ENCODE measurements around the gene RUSC1.
"Not testable (repeated sequence)": the region's sequence is repeated elsewhere in the genome, so short reads cannot be mapped to it uniquely, and the experiment has no call there.

The RUSC1 gene, protein sequence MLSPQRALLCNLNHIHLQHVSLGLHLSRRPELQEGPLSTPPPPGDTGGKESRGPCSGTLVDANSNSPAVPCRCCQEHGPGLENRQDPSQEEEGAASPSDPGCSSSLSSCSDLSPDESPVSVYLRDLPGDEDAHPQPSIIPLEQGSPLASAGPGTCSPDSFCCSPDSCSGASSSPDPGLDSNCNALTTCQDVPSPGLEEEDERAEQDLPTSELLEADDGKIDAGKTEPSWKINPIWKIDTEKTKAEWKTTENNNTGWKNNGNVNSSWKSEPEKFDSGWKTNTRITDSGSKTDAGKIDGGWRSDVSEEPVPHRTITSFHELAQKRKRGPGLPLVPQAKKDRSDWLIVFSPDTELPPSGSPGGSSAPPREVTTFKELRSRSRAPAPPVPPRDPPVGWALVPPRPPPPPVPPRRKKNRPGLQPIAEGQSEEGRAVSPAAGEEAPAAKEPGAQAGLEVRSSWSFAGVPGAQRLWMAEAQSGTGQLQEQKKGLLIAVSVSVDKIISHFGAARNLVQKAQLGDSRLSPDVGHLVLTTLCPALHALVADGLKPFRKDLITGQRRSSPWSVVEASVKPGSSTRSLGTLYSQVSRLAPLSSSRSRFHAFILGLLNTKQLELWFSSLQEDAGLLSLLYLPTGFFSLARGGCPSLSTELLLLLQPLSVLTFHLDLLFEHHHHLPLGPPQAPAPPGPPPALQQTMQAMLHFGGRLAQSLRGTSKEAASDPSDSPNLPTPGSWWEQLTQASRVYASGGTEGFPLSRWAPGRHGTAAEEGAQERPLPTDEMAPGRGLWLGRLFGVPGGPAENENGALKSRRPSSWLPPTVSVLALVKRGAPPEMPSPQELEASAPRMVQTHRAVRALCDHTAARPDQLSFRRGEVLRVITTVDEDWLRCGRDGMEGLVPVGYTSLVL

DNA sequence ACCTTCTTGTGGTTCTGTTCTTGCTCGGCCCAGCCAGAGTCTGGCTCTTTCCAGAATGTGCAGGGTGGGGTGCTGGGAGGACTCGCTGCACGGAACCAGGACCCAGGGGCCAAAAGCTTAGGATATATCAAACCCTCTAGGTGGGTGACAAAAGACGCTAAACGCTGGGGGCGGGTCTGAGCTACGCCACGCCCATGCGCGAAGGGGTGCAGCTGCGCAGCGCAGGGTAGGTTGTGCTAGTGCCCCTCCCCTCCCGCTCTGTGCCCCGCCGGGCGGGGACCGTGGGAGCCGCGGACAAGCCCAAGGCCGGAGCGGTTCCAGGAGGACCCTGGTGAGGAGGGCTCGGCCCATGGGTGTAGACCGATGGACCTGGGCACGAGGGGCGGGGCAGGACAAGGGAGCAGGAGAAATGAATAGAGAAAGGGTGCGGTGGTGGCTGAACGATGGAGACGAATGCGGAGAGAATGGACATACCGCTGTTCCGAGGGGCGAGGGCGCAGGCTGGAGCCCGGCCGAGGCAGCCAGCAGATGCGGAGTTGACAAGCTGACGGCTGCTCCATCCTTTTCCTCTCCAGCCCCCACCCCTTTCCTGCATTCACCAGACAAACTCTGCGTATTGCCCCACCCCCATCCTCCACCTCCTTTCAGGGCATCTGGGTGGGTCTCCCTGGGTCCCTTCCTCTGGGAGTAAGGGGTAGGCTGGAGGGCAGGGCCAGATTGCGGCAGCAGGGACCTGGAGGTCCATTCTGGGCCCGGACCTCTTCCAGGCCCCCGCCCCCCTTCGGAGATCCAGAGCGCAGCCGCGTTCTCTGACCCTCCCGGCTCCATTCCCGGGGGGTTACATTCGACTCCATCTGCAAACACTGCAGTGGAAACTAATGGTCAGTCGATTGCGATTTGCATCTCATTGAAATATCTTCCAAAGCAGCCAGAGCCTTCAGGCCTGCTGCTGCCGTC, at the start of gene RUSC1:
Gene RUSC1 (plus strand): TSS at position 234 of the 957 bp plus-strand sequence. CDS start 880 bp downstream, outside the sequence.
- DNase-seq = peak; percentile 71

DNA sequence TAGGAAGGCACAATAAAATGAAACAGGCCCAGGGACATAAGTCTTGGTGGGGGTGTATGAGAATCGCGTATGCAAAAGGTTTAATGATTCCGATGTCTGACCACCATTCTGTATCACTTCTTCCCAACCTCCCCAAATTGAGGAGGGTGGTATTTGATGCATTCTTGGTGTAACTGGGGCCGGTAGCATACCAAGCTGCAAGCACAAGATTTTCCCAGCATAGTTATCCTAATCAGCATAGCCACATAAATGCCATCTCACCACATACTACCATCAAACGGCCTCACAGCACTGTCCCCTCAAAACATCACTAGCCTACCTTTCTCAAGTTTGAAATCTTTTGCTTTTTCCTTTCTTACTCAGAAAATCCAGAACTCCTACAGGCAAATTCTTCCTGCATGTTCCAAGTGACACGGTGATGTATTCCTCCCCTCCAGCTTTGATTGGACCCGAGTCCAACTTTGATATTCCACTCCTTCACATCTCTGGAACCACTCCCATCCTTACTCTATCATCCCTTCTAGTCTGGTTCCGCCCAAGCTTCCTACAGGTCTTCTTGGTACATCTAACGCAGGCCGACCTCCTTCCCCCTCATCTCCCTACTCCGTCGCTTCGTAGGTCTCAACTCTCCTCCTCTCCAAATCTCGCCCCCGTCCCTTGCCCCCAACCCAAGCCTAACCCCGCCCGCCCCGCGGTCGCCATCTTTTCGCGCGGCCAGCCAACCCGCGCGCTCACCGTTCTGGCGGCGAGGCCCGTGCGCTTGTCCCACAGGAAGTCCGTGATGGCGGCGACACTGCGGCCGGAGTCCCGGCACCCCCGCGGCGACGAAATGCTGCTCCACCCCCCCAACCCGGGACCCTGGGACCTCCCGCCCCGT, 48.0 kb upstream of the RUSC1 start:
- DNase-seq = no peak

DNA sequence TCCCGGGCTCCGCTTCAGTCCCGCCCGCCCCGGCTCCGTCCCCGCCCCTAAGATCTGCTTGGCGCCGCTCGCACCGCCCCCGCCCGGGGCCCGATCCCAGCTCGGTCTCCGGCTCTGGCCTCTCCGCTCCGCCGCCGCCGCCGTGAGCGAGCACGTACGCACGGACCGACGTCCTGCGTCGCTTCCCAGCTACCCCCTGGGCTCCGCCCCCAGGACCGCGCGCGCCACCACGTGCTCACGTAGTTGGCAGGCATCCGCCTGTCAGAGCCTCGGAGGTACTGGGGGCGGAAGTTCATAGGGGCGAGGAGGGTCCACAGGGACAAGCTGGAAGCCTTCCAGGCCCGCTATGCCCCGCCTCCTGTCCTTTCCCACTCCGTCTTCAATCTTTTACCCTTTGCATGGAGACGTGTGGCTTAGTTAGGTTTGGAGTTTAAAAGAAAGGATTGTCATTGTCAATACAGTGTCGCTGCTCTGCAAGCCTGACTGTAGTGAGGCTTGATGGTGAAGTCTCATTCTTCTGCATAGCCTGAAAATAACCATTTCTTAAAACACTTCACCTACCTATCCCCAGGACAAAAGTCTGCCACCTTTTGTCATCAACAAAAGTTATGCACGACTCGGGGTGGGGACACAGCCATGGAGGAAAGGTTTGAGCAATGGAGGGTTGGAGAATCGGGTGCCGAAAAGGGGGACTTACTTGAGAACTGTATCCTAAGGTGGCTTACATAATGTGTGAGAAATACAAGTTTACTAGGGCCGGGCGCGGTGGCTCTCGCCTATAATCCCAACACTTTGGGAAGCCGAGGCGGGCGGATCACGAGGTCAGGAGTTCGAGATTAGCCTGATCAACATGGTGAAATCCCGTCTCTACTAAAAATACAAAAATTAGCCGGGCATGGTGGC, 47.1 kb upstream of the RUSC1 start, which contains the start of gene CLK2:
Gene CLK2 (minus strand): TSS at position 162 of the 903 bp plus-strand sequence. CDS start 2,527 bp downstream, outside the sequence.
- peak; percentile 93 for DNase-seq

DNA sequence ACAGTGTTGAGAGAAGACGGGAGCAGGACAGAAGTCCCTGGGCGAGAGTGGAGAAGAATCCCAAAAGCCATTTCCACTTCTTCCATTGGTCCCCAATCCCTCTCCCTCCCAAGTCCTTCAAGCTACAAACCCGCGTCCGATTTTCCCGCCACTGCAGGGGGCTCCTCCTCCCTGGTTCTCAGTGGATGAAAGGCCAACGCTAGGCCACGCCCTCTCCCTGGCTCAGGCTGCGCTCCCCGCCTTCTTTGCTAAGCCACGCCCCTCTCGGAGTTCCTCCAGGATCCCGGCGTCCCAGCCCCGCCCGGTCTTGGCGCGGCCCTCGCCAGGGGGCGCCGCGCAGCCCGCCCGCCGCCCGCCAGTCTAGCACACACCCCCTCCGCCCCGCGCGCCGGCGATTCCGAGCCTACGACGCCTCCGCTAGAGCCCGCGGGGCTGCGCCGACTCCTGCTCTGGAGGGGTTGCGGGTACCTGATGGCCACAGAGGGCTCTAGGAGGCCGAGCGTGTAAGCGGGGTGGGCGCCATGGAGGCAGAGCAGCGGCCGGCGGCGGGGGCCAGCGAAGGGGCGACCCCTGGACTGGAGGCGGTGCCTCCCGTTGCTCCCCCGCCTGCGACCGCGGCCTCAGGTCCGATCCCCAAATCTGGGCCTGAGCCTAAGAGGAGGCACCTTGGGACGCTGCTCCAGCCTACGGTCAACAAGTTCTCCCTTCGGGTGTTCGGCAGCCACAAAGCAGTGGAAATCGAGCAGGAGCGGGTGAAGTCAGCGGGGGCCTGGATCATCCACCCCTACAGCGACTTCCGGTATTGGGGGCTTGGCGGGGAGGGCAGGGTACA, 43.4 kb upstream of the RUSC1 start, which contains the start of gene HCN3:
Gene HCN3 (plus strand): TSS at position 394 of the 832 bp plus-strand sequence. CDS start 128 bp downstream, at position 522.
- peak; percentile 96 for DNase-seq

DNA sequence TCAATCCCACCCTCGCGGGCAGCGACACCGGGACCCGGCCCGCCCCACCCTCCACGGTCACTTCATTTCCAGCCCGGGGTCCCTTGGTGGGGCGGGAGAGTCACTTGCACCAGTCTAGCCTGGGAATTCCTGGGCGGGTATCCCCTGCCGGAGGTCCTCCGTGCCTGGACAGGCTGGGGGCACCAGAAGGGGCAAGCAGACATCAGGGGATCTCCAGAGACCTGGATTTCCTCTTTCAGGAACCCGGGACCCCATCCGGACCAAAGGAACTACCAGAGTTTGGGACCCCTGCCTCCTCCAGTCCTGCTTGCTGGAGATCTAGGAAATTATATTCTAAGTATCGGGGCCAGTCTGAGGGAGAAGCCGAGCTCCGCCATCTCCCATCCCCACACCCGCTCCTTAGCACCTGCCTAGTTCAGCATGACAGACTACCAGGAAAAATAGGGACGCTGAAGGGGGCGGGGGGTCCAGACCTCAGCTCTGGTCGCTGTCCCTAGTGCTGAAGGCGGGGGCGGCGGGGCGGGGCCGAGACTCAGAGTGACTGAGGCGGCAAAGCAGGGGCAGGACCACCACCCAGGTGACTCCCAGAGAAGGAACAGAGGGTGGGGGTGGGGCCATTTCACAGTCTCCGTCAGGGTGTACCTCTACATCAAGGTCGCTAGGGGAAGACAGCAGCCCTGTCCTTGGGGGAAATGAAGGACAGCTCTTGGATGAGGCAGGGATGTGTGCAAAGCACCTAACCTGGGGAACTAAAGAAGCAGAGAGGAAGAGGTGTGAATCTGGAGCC, 42.6 kb upstream of the RUSC1 start:
- DNase-seq = peak; percentile 81

DNA sequence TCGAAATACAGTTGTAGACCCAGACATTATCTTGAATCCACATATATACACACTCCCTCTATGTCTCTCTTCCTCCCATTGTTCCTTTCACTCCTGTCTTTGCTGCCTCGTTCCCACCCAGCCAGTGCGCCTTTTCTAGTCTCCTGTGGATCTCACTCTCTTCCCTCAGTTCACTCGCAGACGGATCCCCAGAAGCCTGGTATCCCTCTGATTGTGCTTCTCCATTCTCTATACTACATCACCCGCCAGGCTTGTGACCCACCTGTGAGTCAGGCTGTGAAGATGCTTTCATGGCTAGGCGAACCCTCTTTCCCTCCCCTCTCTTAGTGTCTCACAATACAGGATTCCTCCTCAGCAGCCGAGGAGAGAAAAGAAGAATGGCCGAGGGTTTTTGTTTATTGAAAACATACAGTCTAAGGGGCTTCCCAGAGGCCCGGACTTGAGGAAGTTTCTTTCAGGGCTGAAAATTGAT, 42.0 kb upstream of the RUSC1 start:
- DNase-seq = no peak

DNA sequence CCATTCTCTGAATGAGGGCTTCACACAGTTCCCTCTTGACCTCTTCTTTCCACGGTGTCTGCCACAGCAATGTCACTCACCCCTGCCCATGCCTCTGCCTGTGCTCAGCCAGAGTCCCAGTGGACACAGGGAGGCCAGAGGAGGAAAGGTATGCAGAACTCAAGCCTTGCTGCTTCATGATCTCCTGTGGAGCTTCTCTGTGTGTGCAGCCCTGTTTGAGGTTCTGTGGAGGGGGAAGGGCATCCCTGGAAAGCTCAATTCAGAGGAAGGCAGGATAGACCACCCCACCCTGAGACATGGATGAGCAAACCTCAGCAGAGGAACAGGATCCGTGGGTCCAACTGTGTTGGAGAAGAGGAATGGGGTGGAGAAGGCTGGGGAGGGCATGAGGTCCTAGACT, 41.4 kb upstream of the RUSC1 start:
- no peak for DNase-seq

DNA sequence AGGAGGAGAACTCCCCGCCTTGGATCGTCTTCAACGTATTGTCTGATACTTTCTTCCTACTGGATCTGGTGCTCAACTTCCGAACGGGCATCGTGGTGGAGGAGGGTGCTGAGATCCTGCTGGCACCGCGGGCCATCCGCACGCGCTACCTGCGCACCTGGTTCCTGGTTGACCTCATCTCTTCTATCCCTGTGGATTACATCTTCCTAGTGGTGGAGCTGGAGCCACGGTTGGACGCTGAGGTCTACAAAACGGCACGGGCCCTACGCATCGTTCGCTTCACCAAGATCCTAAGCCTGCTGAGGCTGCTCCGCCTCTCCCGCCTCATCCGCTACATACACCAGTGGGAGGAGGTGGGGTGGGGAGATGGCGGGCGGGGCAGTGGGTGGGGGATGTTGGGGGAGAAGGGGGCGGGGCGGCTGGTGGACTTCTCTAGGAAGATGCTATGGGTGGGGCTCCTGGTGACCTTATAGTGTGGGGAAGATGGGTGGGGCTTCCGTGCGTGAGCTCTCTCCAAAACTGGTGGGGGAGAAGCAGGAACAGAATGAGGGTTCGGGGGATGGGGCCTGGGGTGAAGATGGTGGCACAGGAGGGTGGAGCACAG, 38.1 kb upstream of the RUSC1 start:
- DNase-seq = no peak

DNA sequence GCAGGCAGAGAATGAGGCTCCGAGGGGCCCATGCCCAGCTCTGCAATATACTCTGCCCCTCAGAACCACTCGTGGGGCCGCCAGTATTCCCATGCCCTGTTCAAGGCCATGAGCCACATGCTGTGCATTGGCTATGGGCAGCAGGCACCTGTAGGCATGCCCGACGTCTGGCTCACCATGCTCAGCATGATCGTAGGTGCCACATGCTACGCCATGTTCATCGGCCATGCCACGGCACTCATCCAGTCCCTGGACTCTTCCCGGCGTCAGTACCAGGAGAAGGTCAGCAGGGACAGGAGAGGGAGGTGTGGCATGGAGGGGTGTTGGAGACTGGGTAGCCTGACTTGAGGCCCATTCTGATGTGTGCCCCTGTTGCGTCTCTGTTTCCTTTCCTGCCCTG, 36.2 kb upstream of the RUSC1 start:
- no peak for DNase-seq

DNA sequence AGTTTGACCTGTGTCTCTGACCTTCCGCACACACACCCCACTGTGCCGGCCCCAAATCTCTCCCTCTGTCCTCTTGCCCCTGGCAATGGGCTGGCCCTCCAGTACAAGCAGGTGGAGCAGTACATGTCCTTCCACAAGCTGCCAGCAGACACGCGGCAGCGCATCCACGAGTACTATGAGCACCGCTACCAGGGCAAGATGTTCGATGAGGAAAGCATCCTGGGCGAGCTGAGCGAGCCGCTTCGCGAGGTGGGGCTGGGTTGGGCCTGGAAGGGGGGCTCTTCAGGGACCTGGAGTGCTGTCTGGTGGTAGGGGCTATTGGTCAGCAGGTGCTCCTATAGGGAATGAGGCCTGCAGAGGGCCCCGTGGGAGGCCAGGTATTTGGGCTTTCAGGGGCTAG, 35.6 kb upstream of the RUSC1 start:
- DNase-seq = no peak

DNA sequence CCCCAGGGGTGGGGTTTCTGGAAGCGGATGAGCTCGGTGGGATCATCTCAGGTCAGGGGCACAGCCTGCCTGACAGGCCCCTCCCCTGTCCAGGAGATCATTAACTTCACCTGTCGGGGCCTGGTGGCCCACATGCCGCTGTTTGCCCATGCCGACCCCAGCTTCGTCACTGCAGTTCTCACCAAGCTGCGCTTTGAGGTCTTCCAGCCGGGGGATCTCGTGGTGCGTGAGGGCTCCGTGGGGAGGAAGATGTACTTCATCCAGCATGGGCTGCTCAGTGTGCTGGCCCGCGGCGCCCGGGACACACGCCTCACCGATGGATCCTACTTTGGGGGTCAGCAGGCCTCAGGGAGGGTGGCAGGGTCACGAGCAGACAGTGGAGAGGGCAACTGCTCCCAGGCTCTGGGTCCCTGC, 35.1 kb upstream of the RUSC1 start:
- no peak for DNase-seq

DNA sequence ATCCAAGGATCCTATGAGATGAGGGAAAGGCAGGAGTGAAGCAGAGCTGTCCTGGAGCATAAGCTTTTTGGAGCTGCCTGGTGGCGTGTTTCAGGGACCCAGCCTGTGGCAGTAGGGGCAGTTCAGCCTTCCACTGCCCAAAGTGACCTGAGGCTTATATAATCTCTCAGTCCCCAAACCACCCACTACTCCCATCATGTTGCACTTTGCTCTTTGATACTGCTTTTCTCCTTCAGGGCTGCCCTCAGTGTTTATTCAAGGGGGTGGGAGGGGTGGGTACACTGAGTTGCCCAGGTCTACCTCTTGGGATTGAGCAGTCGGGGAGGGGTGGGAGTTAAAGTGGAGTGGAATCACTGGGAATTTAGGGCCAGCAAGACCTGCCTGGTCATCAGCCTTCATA, 34.1 kb upstream of the RUSC1 start:
- DNase-seq = no peak

DNA sequence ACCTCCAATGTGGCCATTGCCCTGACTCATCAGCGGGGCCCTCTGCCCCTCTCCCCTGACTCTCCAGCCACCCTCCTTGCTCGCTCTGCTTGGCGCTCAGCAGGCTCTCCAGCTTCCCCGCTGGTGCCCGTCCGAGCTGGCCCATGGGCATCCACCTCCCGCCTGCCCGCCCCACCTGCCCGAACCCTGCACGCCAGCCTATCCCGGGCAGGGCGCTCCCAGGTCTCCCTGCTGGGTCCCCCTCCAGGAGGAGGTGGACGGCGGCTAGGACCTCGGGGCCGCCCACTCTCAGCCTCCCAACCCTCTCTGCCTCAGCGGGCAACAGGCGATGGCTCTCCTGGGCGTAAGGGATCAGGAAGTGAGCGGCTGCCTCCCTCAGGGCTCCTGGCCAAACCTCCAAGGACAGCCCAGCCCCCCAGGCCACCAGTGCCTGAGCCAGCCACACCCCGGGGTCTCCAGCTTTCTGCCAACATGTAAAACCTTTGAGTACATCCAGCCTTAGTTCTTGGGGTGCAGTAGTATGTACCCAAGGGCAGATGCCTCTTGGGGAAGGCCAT, 32.6 kb upstream of the RUSC1 start:
- DNase-seq = no peak

DNA sequence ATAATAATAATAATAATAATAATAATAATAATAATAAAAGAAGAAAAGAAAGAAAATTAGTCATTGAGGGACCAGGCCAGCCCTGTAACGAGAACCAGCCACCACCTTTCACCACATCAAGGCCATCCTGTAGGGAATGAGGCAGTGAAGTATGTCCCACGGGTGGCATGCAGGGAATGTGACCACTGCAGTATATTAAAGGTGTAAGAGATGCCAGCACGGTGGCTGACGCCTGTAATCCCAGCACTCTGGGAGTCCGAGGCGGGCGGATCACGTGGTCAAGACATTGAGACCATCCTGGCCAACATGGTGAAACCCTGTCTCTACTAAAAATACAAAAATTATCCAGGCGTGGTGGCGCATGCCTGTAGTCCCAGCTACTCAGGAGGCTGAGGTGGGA, 29.7 kb upstream of the RUSC1 start:
- DNase-seq = not testable (repeated sequence)

DNA sequence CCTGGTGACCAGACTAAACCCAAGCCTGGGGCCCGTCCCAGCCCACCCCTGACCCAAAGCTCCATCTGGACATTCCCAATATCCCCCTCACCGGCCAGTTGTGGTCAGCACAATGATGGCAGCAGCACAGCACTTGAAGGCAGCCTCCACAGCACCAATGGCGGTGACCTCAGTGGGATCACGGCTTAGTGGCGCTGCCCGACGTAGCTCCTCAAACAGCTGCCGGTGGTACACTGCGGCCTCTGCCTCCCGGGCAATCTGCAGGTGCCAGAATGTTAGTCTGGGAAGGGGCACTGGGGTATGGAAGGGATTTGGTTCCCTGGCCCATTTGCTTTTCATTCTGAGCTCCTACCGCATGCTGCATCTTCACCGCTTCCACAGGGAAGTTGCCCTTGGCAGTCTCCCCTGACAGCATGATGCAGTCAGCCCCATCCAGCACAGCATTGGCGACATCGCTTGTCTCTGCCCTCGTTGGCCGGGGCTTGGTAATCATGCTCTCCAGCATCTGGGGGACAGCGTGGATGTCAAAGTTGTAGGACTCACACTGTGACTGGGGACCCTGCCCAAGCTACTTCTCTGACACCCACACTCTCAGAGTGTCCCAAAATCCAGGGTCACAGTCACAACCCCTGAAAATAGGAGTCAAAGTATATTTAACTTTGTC, 27.5 kb upstream of the RUSC1 start:
- no peak for DNase-seq

DNA sequence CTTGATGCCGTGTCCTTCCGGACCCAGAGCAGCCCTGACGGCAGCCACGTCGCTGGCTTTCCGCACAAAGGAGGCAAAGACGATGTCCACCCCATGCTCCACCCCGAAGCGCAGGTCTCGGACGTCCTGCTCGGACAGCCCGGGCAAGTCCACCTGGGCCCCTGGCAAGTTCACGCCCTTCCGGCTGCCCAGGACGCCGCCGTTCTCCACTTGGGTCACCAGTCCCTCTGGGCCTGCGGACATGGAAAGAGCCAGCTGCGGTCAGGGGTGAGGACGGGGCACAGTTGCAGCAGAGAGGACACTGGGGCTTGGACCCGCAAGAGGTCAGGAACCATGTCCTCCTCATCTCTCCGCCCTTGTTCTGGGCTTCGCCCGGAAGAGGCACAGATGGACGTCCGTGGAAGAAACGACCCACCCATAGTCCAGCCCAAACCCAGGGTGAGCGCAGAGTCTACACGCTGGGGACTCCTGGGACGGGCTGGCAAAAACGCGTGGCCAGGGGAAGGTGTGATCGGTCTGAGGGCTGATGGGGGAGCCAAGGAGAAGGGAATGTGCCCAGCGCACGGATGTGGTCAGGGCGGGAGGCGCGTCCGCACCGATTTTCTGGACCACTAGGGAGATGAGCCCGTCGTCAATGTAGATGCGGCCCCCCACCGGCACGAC, 26.0 kb upstream of the RUSC1 start:
- DNase-seq = no peak

Measured in CD4-positive, alpha-beta T cell treated with Interleukin-21 for 1 hour (primary cell).